ENCODE data around the gene SORBS2. TPM values are rescaled to one million over a fixed set of nuclear protein-coding genes. Genes with fewer than 3 reads are reported as not detected.

Gene SORBS2
- total RNA-seq, 4 donors from 2014 or later, result 640 to 1,569 (median 1,016) TPM

- no peaks in the 10 kb centered on the region for H3K27me3 ChIP-seq
- H3K27ac ChIP-seq, result peak overlapping the region; percentile 40 to 76 (median 68)
- WGBS, 2 donors (ENCODE audit: low coverage in 1 of 2), result 49 to 50% methylated on average over 5 to 7 of the region's 7 CpGs
- peak; percentile 4 for ATAC-seq
- TF ChIP-seq EP300 (IDR thresholded peaks at IDR 0.05) (no peak), CTCF (IDR thresholded peaks at IDR 0.05) (no peak), POLR2AphosphoS5 (IDR thresholded peaks at IDR 0.05) (no peak), POLR2A (IDR thresholded peaks at IDR 0.05) (no peak)
- peaks cover 0 to 35% (median 8%) of the 10 kb centered on the region in 3 donors for H3K4me1 ChIP-seq
- H3K9me3 ChIP-seq, result no peaks in the 10 kb centered on the region
- H3K36me3 ChIP-seq, result no peaks in the 10 kb centered on the region
- no peak overlapping the region for H3K4me3 ChIP-seq
Measured at GRCh38 chr4:185598846-185599552, 213.0 kb downstream of the SORBS2 start.

GRCh38 chr4:185597532-185598188 is 214.3 kb downstream of the SORBS2 start:
- Histone ChIP-seq H3K27me3 (no peaks in the 10 kb centered on the region), H3K36me3 (no peaks in the 10 kb centered on the region), H3K4me3 (no peak overlapping the region), H3K4me1 (peaks cover under 1 to 48% (median 8%) of the 10 kb centered on the region in 3 donors), H3K27ac (peak overlapping the region; percentile 43 to 76 (median 60)), H3K9me3 (no peaks in the 10 kb centered on the region)
- 26 to 28% methylated on average over 9 of the region's 9 CpGs for whole genome bisulfite sequencing, 2 donors (ENCODE audit: low coverage in 1 of 2)
- TF ChIP-seq POLR2A (IDR thresholded peaks at IDR 0.05) (no peak), CTCF (IDR thresholded peaks at IDR 0.05) (peak; percentile 98 to 100 (median 98)), EP300 (IDR thresholded peaks at IDR 0.05) (no peak), POLR2AphosphoS5 (IDR thresholded peaks at IDR 0.05) (peak; percentile 25)
- ATAC-seq, result peak; percentile 72

- Histone ChIP-seq H3K27me3 (no peaks in the 10 kb centered on the region), H3K9me3 (no peaks in the 10 kb centered on the region), H3K36me3 (peaks cover 0 to 1% of the 10 kb centered on the region in 2 donors), H3K27ac (peak overlapping the region; percentile 81 to 92 (median 87)), H3K4me3 (no peak overlapping the region), H3K4me1 (peaks cover 7 to 46% (median 20%) of the 10 kb centered on the region in 3 donors)
- peak in 3 of 4 experiments; percentile 21 to 54 (median 41) for TF ChIP-seq CTCF (IDR thresholded peaks at IDR 0.05)
- no peak for TF ChIP-seq POLR2A (IDR thresholded peaks at IDR 0.05)
- no peak for TF ChIP-seq POLR2AphosphoS5 (IDR thresholded peaks at IDR 0.05)
- TF ChIP-seq EP300 (IDR thresholded peaks at IDR 0.05), result no peak
- ATAC-seq, result peak; percentile 20
- WGBS, 2 donors (ENCODE audit: low coverage in 1 of 2), result 23 to 40% methylated on average over 6 to 9 of the region's 9 CpGs
Measured at GRCh38 chr4:185592845-185593488, 219.0 kb downstream of the SORBS2 start.

GRCh38 chr4:185592438-185592837 is 219.6 kb downstream of the SORBS2 start:
- no peaks in the 10 kb centered on the region for H3K27me3 ChIP-seq
- H3K4me3 ChIP-seq, result no peak overlapping the region
- WGBS, 2 donors (ENCODE audit: low coverage in 1 of 2), result 84 to 98% methylated on average over 3 to 4 of the region's 4 CpGs
- TF ChIP-seq POLR2AphosphoS5 (IDR thresholded peaks at IDR 0.05), result no peak
- TF ChIP-seq EP300 (IDR thresholded peaks at IDR 0.05), result no peak
- no peak for TF ChIP-seq POLR2A (IDR thresholded peaks at IDR 0.05)
- TF ChIP-seq CTCF (IDR thresholded peaks at IDR 0.05), result no peak
- H3K4me1 ChIP-seq, result peaks cover 7 to 43% (median 20%) of the 10 kb centered on the region in 3 donors
- H3K9me3 ChIP-seq, result no peaks in the 10 kb centered on the region
- peak overlapping the region; percentile 81 to 92 (median 87) for H3K27ac ChIP-seq
- peaks cover 0 to 7% of the 10 kb centered on the region in 2 donors for H3K36me3 ChIP-seq
- ATAC-seq, result no peak

Data from gastroesophageal sphincter (tissue), 4 donors.